Lower leg skin (tissue), 3 donors: ENCODE measurements around the gene THAP7.
"Not testable (repeated sequence)": the region's sequence is repeated elsewhere in the genome, so short reads cannot be mapped to it uniquely, and the experiment has no call there.

Experiments
- POLR2A ChIP-seq, 2 donors: fragments of 450-650 bp; IDR thresholded peaks; one replicate each; pipeline ENCODE4 v1.6.1; 2016 to 2017; ENCODE audit warnings: antibody characterized with exemption in 2 of 2, mild to moderate bottlenecking in 1 of 2, moderate library complexity in 1 of 2
- TF ChIP-seq, protein P1 (sequence below), 3 donors: fragments of 450-650 bp; IDR thresholded peaks; one replicate each; pipeline ENCODE4 v1.5.1; 2016; ENCODE audit warnings: antibody characterized with exemption in 3 of 3, mild to moderate bottlenecking in 3 of 3, moderate library complexity in 2 of 3

- not testable (repeated sequence) for TF ChIP-seq POLR2A (IDR thresholded peaks at IDR 0.05)
- TF ChIP-seq, protein P1, sequence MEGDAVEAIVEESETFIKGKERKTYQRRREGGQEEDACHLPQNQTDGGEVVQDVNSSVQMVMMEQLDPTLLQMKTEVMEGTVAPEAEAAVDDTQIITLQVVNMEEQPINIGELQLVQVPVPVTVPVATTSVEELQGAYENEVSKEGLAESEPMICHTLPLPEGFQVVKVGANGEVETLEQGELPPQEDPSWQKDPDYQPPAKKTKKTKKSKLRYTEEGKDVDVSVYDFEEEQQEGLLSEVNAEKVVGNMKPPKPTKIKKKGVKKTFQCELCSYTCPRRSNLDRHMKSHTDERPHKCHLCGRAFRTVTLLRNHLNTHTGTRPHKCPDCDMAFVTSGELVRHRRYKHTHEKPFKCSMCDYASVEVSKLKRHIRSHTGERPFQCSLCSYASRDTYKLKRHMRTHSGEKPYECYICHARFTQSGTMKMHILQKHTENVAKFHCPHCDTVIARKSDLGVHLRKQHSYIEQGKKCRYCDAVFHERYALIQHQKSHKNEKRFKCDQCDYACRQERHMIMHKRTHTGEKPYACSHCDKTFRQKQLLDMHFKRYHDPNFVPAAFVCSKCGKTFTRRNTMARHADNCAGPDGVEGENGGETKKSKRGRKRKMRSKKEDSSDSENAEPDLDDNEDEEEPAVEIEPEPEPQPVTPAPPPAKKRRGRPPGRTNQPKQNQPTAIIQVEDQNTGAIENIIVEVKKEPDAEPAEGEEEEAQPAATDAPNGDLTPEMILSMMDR (IDR thresholded peaks at IDR 0.05), result not testable (repeated sequence)
Measured at GRCh38 chr22:21009208-21009607, 7.3 kb upstream of the THAP7 start.
